ENCODE data around the gene CRBN. TPM values are rescaled to one million over a fixed set of nuclear protein-coding genes. Genes with fewer than 3 reads are reported as not detected.

The CRBN gene
- total RNA-seq, 4 donors from 2014 or later = 56.1 to 205 (median 124) TPM

GRCh38 chr3:3145831-3146230 is 33.7 kb downstream of the CRBN start:
- WGBS, 2 donors (ENCODE audit: low coverage in 1 of 2) = 74 to 85% methylated on average over 6 to 7 of the region's 8 CpGs
- peaks cover 6 to 95% of the 10 kb centered on the region in 2 donors for H3K36me3 ChIP-seq
- H3K27ac ChIP-seq = no peak overlapping the region
- H3K4me1 ChIP-seq = no peaks in the 10 kb centered on the region
- no peaks in the 10 kb centered on the region for H3K9me3 ChIP-seq
- TF ChIP-seq EP300 (IDR thresholded peaks at IDR 0.05) = no peak
- no peak for TF ChIP-seq CTCF (IDR thresholded peaks at IDR 0.05)
- no peak for TF ChIP-seq POLR2A (IDR thresholded peaks at IDR 0.05)
- no peak for TF ChIP-seq POLR2AphosphoS5 (IDR thresholded peaks at IDR 0.05)
- no peaks in the 10 kb centered on the region for H3K27me3 ChIP-seq
- no peak for ATAC-seq
- H3K4me3 ChIP-seq = no peak overlapping the region

- Histone ChIP-seq H3K27ac (no peak overlapping the region), H3K9me3 (no peaks in the 10 kb centered on the region), H3K4me1 (no peaks in the 10 kb centered on the region), H3K36me3 (peaks cover 3 to 95% of the 10 kb centered on the region in 2 donors), H3K27me3 (no peaks in the 10 kb centered on the region), H3K4me3 (no peak overlapping the region)
- no peak for TF ChIP-seq POLR2AphosphoS5 (IDR thresholded peaks at IDR 0.05)
- no peak for TF ChIP-seq POLR2A (IDR thresholded peaks at IDR 0.05)
- no peak for TF ChIP-seq CTCF (IDR thresholded peaks at IDR 0.05)
- no peak for TF ChIP-seq EP300 (IDR thresholded peaks at IDR 0.05)
- no peak for ATAC-seq
These were observed 37.6 kb downstream of the CRBN start for GRCh38 chr3:3141939-3142338.

GRCh38 chr3:3137526-3137925 is 42.0 kb downstream of the CRBN start:
- Histone ChIP-seq H3K9me3 (no peaks in the 10 kb centered on the region), H3K27ac (no peak overlapping the region), H3K4me3 (no peak overlapping the region), H3K27me3 (no peaks in the 10 kb centered on the region), H3K36me3 (peaks cover 0 to 71% of the 10 kb centered on the region in 2 donors), H3K4me1 (no peaks in the 10 kb centered on the region)
- WGBS, 2 donors (ENCODE audit: low coverage in 1 of 2) = 87 to 88% methylated on average over 6 of the region's 6 CpGs
- no peak for ATAC-seq
- TF ChIP-seq POLR2A (IDR thresholded peaks at IDR 0.05) = no peak
- TF ChIP-seq POLR2AphosphoS5 (IDR thresholded peaks at IDR 0.05) = no peak
- TF ChIP-seq CTCF (IDR thresholded peaks at IDR 0.05) = no peak
- TF ChIP-seq EP300 (IDR thresholded peaks at IDR 0.05) = no peak

- no peaks in the 10 kb centered on the region for H3K4me1 ChIP-seq
- WGBS, 2 donors (ENCODE audit: low coverage in 1 of 2) = 80 to 95% methylated on average over 3 to 4 of the region's 4 CpGs
- no peaks in the 10 kb centered on the region for H3K9me3 ChIP-seq
- H3K27me3 ChIP-seq = no peaks in the 10 kb centered on the region
- ATAC-seq = no peak
- H3K27ac ChIP-seq = no peak overlapping the region
- H3K4me3 ChIP-seq = no peak overlapping the region
- peaks cover 0 to 60% of the 10 kb centered on the region in 2 donors for H3K36me3 ChIP-seq
- no peak for TF ChIP-seq POLR2AphosphoS5 (IDR thresholded peaks at IDR 0.05)
- no peak for TF ChIP-seq POLR2A (IDR thresholded peaks at IDR 0.05)
- no peak for TF ChIP-seq CTCF (IDR thresholded peaks at IDR 0.05)
- no peak for TF ChIP-seq EP300 (IDR thresholded peaks at IDR 0.05)
These were observed 44.6 kb downstream of the CRBN start for GRCh38 chr3:3134750-3135448.

GRCh38 chr3:3133500-3133899 is 46.0 kb downstream of the CRBN start:
- Histone ChIP-seq H3K27me3 (no peaks in the 10 kb centered on the region), H3K4me1 (peaks cover 0 to 12% (median 0%) of the 10 kb centered on the region in 3 donors), H3K4me3 (no peak overlapping the region), H3K36me3 (peaks cover 0 to 58% of the 10 kb centered on the region in 2 donors), H3K27ac (no peak overlapping the region), H3K9me3 (no peaks in the 10 kb centered on the region)
- WGBS, 2 donors (ENCODE audit: low coverage in 1 of 2) = 73 to 80% methylated on average over 1 to 5 of the region's 6 CpGs
- ATAC-seq = no peak
- TF ChIP-seq POLR2AphosphoS5 (IDR thresholded peaks at IDR 0.05) (no peak), EP300 (IDR thresholded peaks at IDR 0.05) (no peak), POLR2A (IDR thresholded peaks at IDR 0.05) (no peak), CTCF (IDR thresholded peaks at IDR 0.05) (no peak)
